ENCODE results near the gene PCNX2.
A peak's percentile ranks its signal among the peaks of the same experiment; 100 is the strongest.

The PCNX2 gene

DNA sequence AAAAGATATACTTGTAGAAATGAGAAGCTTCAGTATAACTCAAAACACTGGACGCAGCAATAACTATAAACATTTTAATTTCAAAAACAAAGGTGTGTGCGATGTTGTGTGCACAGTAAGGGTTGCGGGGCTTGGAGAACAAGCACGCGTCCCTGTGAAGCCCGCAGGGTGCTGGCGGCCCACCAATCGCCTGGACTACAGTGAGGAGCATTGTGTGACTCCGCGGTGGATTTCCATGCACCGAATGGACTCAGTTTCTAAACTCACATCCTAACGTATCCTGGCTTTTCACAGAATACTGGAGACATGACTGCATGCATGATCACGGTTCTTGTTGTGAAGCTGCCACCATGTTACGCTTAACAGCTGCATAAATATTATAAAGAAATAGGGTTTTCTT, 312.1 kb downstream of the PCNX2 start:
- no peak for DNase-seq (ENCODE audit: low spot score)

DNA sequence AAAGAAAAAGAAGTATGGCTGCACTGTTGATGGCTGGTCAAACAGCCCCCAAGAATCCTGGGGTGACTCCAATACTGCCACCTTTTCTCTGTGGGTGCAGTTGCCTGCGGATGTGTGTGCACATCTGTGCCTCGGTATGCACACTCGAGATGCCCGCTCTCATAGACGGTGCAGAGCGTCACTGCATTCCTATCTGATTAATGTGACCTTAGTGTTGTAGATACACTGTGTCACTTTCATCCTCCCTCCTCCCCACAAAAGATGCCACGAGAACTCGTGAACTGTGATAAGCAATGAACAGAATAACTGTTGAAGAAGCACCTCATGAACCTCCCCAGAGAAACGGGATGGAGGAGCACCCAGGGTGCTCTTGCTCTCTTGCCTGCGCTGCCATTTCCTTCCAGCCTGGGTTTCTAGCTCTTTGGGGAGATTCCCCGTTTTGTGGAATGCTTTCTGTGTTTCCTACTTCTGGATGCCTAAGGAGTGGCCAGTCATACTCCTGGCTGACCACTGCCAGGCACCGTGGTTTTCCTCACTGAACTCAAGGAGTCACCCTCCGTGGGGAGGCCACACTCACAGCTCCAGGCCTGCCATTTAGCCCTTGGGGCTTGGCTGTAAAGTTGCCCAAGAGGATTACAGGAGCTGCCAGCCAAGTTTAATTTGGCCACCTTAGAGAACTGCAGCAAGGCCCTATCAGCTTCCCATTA, 313.1 kb downstream of the PCNX2 start:
- DNase-seq (ENCODE audit: low spot score), result no peak

DNA sequence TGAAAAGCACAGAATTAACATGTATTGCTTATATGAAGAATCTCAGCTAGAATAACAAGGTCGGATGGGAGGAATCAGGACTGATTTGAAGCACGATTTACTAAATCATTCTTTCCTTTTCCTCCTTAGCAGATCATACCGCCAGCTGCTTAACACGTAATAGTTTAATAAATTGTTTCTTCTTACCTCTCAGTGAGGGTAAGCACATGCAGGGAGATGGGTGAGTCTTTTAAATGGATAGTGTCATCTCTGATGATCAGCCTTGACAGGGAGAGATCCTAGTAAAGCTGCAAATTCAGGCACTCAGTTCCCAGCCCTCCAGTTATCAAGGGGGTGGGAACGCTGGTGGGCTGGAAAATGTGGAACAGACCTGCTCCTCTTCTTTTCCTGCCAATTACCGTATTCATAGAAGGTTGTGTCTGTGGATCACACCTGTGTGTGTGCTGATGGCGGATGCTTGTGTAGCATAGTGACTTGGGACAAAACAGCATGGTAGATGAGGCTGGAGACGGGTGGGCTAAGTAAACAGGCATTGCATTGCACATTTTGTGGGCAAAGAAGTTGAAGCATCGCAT, 314.5 kb downstream of the PCNX2 start:
- no peak for DNase-seq (ENCODE audit: low spot score)

DNA sequence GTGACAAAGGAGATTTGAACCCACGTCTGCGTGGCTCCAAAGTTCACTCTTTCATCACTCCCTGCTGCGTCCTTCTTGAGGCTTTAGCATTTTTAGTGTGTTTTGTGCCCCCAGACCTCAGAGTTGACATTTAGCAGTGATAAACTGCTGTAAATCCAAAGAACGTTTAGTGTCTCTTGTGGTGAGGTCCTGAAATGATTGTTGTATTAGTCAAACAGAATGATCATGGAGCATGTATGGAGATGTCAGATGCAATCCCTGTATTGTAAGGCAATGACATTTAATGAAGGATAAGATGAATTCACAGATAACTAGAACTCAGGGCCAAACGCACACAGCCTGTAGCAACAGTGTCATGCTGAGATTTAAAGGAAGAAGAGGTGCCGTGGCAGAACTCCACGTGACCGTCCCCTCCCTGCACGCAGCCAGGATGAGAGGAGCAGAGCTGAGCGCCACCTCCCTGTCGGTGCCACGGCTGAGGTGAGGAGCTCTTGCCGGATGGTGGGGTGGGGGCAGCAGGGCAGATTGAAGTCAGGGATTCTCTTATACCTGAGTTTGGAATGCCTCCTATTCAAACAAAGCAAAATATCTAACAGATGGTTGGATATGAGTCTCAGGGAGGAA, 315.1 kb downstream of the PCNX2 start:
- no peak for DNase-seq (ENCODE audit: low spot score)

DNA sequence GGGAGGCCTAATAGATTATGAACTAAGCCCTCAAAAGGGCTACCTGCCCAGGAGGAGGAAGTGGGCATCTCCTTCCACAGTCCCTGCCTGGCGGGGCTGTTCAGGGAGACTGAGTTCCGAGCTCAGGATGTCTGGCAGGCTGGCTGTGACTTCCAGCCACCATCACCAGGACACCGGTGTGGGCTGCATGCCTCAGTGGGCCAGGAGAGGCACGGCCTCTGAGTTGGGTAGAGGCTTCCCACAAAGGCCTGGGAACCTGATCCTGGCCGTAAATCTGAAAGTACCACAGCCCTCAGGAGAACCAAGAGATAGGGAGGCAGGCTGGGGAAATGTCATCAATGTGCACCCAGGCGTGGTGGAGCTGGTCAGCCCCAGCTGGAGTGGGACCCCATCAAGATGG, 316.0 kb downstream of the PCNX2 start:
- no peak for DNase-seq (ENCODE audit: low spot score)

DNA sequence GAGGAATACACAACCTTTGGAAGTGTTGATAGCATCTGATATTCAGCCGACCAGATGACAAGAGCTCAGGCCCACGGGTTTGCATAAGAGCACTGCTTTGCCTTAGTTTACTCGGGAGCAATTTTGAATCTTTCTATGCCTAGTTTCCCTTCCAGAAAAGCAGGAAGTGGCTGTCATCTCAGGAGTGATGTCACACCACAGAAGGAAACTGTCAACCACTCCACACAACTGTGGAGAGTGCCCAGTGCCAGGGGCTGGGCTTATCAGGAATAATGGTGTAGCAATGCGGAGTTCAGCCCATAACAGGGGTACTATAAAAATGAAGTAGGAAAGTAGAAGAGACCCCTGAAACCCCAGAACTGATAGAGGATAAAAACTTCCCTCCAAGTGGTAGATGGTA, 316.7 kb downstream of the PCNX2 start:
- DNase-seq (ENCODE audit: low spot score), result no peak

DNA sequence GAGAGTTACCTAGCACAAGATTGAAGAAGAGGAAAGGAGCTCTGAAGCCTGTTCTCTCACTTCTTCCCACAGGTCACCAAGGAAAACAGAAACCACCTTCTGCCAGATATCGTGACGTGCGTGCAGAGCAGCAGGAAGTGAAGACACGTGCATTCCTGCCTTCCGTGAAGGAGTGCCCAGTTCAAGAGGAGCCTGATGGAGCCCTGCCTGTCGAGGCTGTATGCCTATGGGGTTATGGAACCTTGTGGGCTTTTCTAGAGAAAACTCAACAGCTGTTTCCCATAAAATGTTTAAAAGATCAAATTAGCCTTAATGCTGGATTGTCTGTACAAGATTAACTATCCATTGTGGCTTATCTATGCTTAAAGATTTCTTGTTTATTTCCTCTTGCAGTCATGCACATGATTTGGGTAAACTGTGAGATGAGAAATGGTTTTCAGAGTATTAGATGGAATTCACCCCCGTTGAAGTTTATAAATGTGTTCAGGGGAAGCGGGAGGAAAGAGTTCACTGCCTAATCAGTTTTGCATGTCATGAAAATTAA, 317.4 kb downstream of the PCNX2 start:
- DNase-seq (ENCODE audit: low spot score), result peak; percentile 25

DNA sequence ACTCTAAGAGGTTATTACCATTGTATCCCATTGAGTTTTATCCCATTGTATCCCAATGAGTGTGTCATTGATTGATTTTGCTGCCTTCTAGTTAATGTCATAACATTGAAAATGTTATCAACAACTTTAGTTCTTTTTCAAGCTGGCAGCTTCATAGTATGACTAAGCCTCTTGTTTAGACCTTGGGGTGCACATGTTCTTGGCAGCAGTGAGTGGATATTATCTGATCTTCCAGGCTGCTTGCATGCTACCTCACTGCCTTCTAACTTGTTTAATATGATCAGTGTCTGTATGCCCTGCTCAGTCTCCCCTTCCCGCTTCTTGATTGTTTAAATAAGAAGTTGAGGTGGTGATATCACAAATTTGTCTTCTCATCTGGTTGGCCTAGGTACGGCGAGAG, 320.6 kb downstream of the PCNX2 start:
- no peak for DNase-seq (ENCODE audit: low spot score)

DNA sequence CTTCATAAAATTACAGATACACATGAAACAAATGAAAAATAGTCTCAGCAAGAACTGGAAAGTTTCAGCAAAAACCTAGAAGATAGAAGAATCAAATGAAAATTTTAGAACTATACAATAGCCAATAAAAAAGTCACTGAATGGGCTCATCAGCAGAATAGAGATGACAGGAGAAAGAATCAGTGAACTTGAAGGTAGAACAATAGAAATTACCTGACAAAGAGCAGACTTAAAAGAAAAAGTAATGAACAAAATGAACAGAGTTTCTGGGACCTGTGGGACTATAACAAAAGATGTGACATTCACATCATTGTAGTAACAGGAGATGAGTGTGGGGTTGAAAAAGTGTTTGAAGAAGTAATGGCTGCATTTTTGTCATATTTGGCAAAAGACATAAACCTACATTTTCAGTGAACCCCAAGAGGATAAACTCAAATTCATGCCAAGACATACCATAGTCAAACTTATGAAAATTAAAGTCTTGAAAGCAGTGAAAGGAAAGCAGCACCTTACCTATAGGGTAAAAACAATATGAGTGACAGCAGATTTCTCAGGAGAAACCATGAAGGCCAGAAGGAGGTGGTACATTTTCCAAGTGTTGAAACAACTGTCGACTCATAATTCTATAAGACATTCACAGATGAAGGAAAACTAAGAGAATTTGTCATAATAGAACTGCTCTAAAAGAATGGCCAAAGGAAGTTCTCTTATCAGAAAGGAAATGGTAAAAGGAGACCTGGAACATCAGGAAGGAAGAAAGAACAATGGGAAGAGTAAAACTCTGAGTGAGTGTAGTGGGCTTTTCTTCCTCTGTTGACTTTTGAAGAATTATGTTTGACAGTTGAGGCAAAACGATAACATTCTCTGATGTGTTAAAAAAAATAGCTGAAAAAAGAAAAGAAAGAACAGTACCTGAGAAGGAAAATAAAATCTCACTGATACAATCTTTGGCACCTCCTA, 321.6 kb downstream of the PCNX2 start:
- no peak for DNase-seq (ENCODE audit: low spot score)

DNA sequence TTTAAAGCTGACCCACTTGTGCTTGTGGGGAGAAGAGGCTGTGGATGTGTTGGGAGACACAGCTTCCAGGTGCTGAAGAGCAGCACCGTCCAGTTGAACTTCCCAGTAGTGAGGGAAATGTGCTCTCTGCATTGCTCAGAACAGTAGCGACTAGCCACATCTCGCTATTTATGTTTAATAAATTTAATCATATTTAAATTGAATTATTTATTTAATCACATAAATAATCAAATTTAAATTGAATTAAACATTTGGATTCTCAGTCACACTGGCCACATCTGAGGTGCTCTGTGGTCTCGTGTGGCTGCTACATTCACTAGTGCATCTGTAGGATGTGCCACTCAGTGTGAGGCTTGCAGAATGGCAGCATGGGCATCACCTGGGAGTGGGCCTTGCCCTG, 325.0 kb downstream of the PCNX2 start:
- DNase-seq (ENCODE audit: low spot score), result no peak

DNA sequence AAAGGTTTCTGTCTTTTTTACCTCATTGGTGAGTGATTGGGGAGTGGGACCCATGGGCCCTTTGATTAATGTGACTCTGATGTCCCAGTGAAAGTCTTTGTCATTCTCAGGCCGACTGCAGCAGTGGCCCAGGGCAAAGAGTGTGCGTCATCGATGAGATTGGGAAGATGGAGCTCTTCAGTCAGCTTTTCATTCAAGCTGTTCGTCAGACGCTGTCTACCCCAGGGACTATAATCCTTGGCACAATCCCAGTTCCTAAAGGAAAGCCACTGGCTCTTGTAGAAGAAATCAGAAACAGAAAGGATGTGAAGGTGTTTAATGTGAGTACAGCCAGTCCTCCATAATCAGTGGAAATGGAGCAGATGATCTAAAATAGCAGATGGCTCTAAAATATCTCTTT, 325.7 kb downstream of the PCNX2 start:
- DNase-seq (ENCODE audit: low spot score), result no peak

DNA sequence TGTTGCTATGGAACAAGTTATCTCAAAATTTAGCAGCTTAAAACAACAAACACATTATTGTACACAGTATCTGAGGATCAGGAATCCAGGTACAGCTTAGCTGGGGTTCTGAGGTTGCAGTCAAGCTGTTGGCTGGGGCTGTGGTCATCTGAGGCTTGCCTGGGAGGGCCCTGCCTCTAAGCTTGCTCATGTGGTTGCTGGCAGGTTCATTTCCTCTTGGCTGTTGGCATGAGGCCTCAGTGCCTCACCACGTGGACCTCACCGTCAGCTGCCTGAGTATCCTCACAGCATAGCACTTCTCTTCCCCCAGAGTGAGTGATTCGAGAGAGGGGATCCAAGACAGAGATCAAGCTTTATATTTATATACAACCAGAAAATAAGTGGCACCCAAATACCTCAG, 326.6 kb downstream of the PCNX2 start:
- DNase-seq (ENCODE audit: low spot score), result no peak

DNA sequence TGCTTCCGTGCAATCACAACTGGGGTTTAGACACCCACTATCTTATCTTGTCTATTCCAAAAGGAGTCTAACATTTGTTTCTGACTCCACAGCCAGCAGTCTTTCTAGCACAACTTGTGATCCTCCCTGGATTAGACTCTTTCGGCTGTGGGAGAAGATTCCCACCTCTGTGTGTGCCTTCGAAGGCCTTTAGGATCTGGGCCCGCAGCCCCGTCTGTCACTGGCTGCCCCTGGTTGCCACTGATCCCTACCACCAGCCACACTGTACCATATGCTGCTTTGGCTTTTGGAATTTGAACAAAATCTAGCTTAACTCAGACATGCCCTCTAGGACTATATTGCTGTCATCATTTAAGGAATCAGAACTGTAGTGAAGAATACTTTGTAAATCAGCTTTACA, 327.1 kb downstream of the PCNX2 start:
- DNase-seq (ENCODE audit: low spot score), result no peak

DNA sequence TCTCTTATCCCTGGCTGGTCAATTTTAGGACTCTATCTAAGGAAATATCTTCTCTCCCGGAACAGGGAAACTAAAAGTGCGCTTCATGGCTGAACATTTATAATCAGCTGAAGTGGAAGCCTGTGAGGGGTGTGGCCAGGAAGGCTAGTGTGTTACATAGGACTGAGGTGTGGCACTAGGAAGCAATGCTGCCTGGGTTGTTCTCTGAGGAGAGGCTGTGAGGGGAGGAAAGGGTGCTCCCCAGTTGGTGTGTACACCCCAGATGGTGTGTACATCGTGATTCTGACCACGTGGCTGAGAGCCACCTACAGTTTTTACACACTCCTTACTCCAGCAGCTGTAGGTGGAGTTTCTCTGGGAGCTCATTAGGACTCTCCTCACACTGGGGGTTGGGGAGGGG, 328.9 kb downstream of the PCNX2 start:
- no peak for DNase-seq (ENCODE audit: low spot score)

DNA sequence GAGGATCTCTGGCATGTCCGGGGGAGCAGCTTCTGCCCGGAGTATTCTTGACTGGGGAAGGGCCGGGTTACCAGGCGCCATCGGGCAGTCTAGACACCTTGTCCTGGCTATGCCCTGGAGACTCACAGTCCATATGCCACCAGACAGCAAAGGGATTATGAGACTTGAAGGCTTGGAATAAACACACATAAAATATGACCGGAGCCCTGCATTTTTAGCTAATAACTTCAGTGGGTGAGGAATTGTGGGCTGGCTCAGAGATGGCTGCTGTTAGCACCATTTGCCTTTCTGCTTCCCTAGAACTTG, 329.7 kb downstream of the PCNX2 start:
- no peak for DNase-seq (ENCODE audit: low spot score)

DNA sequence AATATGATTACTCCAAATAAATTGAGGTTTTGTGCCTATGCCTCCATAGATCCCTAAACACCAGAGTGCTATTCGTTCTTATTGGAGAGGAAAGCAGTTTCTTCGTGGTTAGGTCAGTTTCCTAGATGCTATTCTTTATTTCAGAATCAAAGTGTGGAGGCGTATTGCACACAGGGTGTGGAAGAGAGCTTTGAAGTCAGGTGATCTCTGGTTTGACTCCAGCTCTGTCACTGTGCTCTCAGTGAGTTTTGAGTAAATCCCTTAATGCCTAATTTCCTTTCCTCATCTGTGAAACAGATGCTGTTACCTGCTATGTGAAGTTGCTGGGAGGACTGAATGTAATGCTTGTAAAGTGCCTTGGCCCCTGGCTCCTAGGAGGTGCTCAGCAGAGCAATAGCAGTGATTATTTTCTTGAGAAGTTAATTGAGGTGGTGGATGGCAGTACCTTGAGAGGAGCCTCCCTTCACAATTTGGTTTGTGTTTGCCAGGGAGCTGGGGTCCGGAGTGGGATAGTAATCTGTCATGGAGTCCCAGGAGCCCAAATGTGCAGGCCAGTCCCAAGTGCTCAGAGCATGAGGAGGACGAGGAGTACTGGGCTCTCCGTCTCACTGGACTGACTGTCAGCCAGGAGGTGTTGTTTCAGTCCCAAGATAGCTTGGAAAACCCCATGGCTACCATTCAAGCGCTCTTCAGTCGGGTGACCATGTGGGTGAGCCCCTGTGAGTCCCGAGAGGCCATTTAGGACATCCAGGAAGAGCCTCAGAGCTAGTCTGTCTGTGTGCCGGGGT, 330.2 kb downstream of the PCNX2 start:
- DNase-seq (ENCODE audit: low spot score), result no peak

DNA sequence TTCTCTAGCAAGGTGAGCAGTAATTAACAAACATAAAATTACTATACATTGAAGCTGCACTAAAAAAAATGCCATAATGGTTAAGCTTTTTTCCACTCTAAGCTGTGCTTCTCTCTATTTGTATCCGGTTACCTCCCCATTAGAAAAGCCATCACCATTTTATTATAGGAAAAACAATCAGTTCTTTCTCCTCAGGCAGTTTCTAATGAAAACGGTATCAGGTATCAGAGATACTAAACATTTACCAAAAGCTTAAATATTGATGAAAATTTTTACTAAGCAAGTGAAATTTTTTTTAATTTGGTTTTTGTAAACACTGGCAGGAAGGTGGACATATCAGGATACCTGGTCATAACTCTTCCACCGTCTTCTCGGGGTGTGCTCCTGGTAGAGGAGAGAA, 330.9 kb downstream of the PCNX2 start:
- no peak for DNase-seq (ENCODE audit: low spot score)

DNA sequence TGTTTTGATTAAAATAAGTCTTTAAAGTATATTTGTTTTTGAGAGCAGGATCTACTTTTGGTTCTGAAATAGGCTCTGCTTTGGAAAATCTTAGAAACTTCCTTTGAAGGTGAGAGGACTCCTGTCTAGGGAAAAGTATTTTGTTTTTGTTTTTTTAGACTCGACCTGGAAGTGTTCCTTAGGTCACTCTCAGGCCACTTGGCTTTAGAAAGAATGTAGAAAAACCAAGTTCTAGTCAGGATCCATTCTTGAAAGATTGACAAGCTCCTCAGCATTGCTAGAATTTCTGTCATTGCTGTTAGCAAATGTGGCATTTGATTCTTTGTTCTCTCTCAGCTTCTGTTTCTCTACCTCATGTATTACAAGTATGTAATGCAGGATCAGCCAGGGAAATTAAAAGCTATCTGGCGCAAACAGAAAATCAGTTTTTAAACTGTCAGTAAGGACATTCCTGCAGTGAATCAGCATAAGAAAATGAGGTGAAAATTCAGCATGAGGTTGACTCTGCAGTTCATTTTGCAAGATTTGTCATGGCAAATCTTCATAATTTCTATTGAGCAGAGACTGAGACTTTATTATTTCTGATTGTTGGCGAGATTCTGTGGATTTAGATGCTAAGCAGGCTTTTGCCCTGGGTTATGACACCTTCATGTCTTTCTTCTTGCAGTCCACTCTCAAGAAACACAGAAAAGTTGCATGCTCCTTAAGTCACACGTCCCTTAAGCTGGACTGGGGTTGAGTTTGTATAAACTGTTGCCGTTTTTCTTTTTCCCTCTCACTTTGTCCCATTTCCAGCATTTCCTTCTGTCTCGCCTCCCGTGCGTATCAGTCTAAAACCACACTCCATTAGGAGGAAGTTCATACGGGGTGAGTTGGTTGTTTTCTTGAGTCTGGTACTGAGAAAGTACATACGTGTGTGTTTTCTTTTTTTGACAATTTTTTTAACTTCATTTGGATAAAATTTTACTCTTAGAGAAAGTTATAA, 332.5 kb downstream of the PCNX2 start:
- DNase-seq (ENCODE audit: low spot score), result no peak

DNA sequence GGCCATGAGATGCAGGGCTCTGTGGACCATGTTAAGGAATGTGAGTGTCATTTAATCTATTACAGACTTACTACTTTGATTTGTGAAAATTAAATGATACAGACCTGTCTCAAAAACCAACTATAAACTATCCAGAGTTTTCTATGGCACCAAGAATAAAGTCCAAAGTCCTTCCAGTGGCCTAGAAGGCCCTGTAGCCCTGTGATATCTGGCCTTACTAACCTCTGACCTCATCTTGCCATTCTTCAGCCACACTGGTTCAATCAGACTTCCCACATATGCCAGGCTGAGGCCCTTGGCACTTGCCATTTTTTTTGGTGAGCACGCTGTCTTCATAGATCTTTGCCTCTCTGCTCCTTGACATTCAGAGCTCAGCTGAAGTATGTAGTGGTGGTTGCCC, 337.5 kb downstream of the PCNX2 start:
- no peak for DNase-seq (ENCODE audit: low spot score)

DNA sequence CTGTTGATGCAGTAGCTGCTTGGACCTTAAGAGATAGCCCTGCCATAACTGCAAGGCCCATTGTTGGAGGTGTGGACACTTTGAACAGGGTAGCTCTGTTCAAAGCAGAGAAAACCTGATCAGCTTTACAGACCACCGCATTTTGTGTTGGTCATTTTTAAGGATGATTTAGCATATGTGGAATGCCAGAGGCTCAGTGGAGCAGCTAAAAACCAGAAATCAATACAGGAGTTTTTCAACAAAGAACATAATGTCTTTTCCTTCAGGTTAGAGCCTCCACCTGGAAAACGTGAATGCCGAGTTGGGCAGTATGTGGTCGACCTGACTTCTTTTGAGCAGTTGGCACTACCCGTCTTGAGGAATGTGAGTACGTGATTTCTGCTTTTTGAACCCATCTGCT, 339.4 kb downstream of the PCNX2 start:
- DNase-seq (ENCODE audit: low spot score), result no peak
